IPS DF 6.9 (cell line): ENCODE measurements around the gene SNRNP200.

ENCODE experiments used
- DNase-seq: peaks from one replicate; pipeline ENCODE4 v3.0.0-alpha.2; 2013; ENCODE audit warnings: low read depth, low spot score
- H3K27ac ChIP-seq: one replicate; pipeline ENCODE4 v1.5.1; 2013; ENCODE audit warnings: low read length, control low read depth
- H3K27me3 ChIP-seq: 2 replicates; pipeline ENCODE4 v1.6.1; 2013; ENCODE audit warnings: mild to moderate bottlenecking, low read length; ENCODE audit not compliant: control insufficient read depth, insufficient read depth
- H3K36me3 ChIP-seq: 2 replicates; pipeline ENCODE4 v1.6.1; 2013; ENCODE audit warnings: low read length; ENCODE audit not compliant: control insufficient read depth, insufficient read depth
- H3K4me1 ChIP-seq: 2 replicates; pipeline ENCODE4 v1.6.1; 2013; ENCODE audit warnings: low read length; ENCODE audit not compliant: control insufficient read depth, insufficient read depth
- H3K4me3 ChIP-seq: 2 replicates; pipeline ENCODE4 v1.5.1; 2013; ENCODE audit warnings: mild to moderate bottlenecking, low read length
- H3K9me3 ChIP-seq: 2 replicates; pipeline ENCODE4 v1.6.1; 2013; ENCODE audit warnings: low read length, inconsistent platforms; ENCODE audit not compliant: control insufficient read depth, insufficient read depth
- WGBS: extraction: QIAGEN DNeasy Blood & Tissue Kit; methylation state at CpG from one replicate; pipeline ENCODE4 v1.1.7; 2013; ENCODE audit warnings: mixed read lengths, missing lambda C conversion rate; ENCODE audit not compliant: insufficient read length, insufficient coverage; 5-methylcytosine and 5-hydroxymethylcytosine counted together

SNRNP200 gene

GRCh38 chr2:96305091-96305978 lies at the start of gene SNRNP200:
Gene SNRNP200, minus strand, starts transcription at chr2:96305546. Its CDS starts 109 bp downstream, at chr2:96305437.
- Histone ChIP-seq H3K4me1 (no peaks in the 10 kb centered on the region), H3K27ac (no peak within 1 kb of the TSS), H3K4me3 (peak within 1 kb of the TSS; percentile 87), H3K9me3 (no peaks in the 10 kb centered on the region), H3K27me3 (no peaks in the 10 kb centered on the region), H3K36me3 (peaks cover 14% of the 10 kb centered on the region; the same call in 1 of the 2 replicates)
- peak; percentile 71 for DNase-seq
- WGBS = no CpG with 5 or more reads among the region's 61 CpGs

- no peaks in the 10 kb centered on the region for H3K27me3 ChIP-seq
- WGBS = no CpG with 5 or more reads among the region's 4 CpGs
- H3K9me3 ChIP-seq = no peaks in the 10 kb centered on the region
- no peaks in the 10 kb centered on the region for H3K4me1 ChIP-seq
- no peak for DNase-seq
- H3K36me3 ChIP-seq = peaks cover 35% of the 10 kb centered on the region; the same call in 1 of the 2 replicates
- H3K27ac ChIP-seq = no peak overlapping the region
- H3K4me3 ChIP-seq = no peak overlapping the region
Observed at GRCh38 chr2:96354492-96354891, 49.1 kb upstream of the SNRNP200 start.

DNA sequence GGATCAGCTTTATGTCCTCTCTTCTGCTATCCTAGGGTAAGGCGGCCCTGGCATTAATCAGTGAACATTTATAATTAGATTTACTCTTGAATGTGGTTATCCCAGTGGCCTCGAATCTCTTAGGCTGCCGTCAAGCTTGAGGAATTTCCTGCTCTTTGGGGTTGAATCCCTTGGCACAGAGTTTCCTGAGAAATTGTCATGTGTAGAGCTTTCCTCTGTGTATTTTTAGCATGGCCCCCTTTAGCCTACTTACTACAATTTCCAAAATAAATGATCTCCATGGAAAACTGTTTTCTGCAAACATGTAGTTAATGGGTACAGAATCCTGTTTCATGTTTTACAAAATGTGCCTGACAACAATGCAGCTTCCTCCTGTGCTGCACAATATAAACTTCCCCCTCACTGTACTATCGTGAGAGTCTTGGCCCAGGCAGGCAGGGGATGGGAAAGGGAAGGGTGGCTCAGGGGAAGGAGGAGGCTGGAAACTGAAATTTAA lies 48.3 kb upstream of the SNRNP200 start:
- Histone ChIP-seq H3K4me3 (no peak overlapping the region), H3K9me3 (no peaks in the 10 kb centered on the region), H3K4me1 (no peaks in the 10 kb centered on the region), H3K27ac (no peak overlapping the region), H3K27me3 (no peaks in the 10 kb centered on the region), H3K36me3 (peaks cover 31% of the 10 kb centered on the region; the same call in 1 of the 2 replicates)
- no peak for DNase-seq
- no CpG with 5 or more reads among the region's 4 CpGs for WGBS

GRCh38 chr2:96353032-96353561 lies 47.8 kb upstream of the SNRNP200 start:
- H3K27me3 ChIP-seq = no peaks in the 10 kb centered on the region
- peaks cover 31% of the 10 kb centered on the region; the same call in 1 of the 2 replicates for H3K36me3 ChIP-seq
- no peak for DNase-seq
- no peaks in the 10 kb centered on the region for H3K9me3 ChIP-seq
- WGBS = no CpG with 5 or more reads among the region's 9 CpGs
- H3K27ac ChIP-seq = no peak overlapping the region
- H3K4me3 ChIP-seq = no peak overlapping the region
- no peaks in the 10 kb centered on the region for H3K4me1 ChIP-seq

DNA sequence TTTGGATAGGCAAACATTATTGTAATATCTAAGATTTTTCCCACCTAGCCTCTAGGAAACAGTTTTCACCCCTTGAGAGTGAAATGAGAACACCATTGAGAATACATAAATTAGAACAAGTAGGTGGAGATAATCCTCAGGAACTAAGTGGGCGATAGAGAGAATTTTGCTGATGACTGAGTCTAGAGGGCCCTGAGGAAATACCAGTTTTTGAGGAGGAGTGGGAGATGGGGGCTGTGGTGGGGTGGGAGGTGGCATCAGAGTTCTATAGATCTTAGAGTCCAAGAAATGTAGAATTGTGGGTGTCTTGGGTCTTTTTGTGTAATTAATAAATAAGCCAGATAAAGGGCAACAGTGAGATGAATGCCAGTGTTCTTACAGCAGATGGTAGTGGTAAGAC lies 42.0 kb upstream of the SNRNP200 start:
- no peak for DNase-seq
- no peaks in the 10 kb centered on the region for H3K4me1 ChIP-seq
- no peak overlapping the region for H3K27ac ChIP-seq
- peaks cover 22% of the 10 kb centered on the region; the same call in 1 of the 2 replicates for H3K36me3 ChIP-seq
- no peaks in the 10 kb centered on the region for H3K9me3 ChIP-seq
- H3K4me3 ChIP-seq = no peak overlapping the region
- no peaks in the 10 kb centered on the region for H3K27me3 ChIP-seq
- WGBS = no CpG with 5 or more reads among the region's 1 CpG

- no CpG with 5 or more reads among the region's 6 CpGs for WGBS
- H3K4me1 ChIP-seq = no peaks in the 10 kb centered on the region
- no peak overlapping the region for H3K27ac ChIP-seq
- no peak for DNase-seq
- H3K27me3 ChIP-seq = no peaks in the 10 kb centered on the region
- no peak overlapping the region for H3K4me3 ChIP-seq
- no peaks in the 10 kb centered on the region for H3K9me3 ChIP-seq
- H3K36me3 ChIP-seq = peaks cover 24% of the 10 kb centered on the region
Observed at GRCh38 chr2:96345868-96346462, 40.6 kb upstream of the SNRNP200 start.

- no peak overlapping the region for H3K27ac ChIP-seq
- DNase-seq = no peak
- H3K27me3 ChIP-seq = no peaks in the 10 kb centered on the region
- no peak overlapping the region for H3K4me3 ChIP-seq
- H3K4me1 ChIP-seq = no peaks in the 10 kb centered on the region
- WGBS = no CpG with 5 or more reads among the region's 4 CpGs
- no peaks in the 10 kb centered on the region for H3K9me3 ChIP-seq
- H3K36me3 ChIP-seq = peaks cover 20% of the 10 kb centered on the region
Observed at GRCh38 chr2:96345438-96345837, 40.1 kb upstream of the SNRNP200 start.

DNA sequence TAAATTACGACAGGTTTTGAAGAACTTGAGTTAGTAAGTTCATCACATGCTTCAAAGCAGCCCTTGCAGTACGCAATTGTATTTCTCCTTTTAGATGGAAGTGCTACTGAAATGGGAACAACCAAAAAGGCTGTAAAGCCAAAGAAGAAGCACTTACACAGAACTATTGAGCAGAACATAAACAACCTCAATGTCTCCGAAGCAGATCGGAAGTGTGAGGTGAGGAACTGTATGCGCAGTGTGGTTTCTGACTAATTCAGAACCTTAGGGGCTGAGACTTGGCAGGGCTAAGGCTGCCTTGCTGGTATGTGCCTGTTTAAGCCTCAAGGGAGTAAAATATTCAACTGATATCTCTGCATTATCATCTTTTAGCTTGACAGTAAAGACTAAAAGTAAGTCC lies 38.7 kb upstream of the SNRNP200 start:
- peaks cover 12% of the 10 kb centered on the region for H3K36me3 ChIP-seq
- WGBS = no CpG with 5 or more reads among the region's 5 CpGs
- DNase-seq = no peak

DNA sequence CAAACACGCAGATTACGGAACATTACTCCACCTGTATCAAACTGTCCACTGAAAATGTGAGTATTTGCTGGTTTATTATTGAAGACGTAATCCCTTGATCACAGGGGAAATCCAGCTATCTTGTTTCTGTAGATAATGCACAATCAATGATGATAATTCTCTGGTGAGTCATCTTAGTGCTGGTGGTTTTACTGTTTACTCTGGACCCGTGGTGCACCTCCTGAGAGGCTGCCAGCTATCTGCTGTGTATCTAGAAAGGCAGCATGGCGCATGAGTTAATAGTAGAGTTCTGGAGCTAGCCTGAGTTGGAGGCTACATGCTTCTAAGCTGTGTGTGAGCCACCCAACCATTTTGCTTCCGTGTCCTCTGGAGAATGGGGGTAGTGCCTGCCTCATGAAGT lies 36.7 kb upstream of the SNRNP200 start:
- no peak for DNase-seq
- H3K4me3 ChIP-seq = no peak overlapping the region
- H3K4me1 ChIP-seq = no peaks in the 10 kb centered on the region

More for the DNA sequence above, 38.7 kb upstream of the SNRNP200 start:
- Histone ChIP-seq H3K27me3 (no peaks in the 10 kb centered on the region), H3K4me3 (no peak overlapping the region), H3K27ac (no peak overlapping the region), H3K4me1 (no peaks in the 10 kb centered on the region), H3K9me3 (no peaks in the 10 kb centered on the region)

GRCh38 chr2:96341641-96342040 lies 36.3 kb upstream of the SNRNP200 start:
- no peak overlapping the region for H3K27ac ChIP-seq
- WGBS = no CpG with 5 or more reads among the region's 14 CpGs
- no peaks in the 10 kb centered on the region for H3K4me1 ChIP-seq
- H3K9me3 ChIP-seq = no peaks in the 10 kb centered on the region
- H3K36me3 ChIP-seq = peaks cover 12% of the 10 kb centered on the region
- no peaks in the 10 kb centered on the region for H3K27me3 ChIP-seq
- H3K4me3 ChIP-seq = no peak overlapping the region
- DNase-seq = no peak

More for the DNA sequence above, 36.7 kb upstream of the SNRNP200 start:
- no peak overlapping the region for H3K27ac ChIP-seq
- H3K9me3 ChIP-seq = no peaks in the 10 kb centered on the region
- H3K36me3 ChIP-seq = peaks cover 12% of the 10 kb centered on the region
- no peaks in the 10 kb centered on the region for H3K27me3 ChIP-seq
- WGBS = no CpG with 5 or more reads among the region's 6 CpGs
